HG03066 (cell line): Measurements from ENCODE around the gene RDM1.
"Not testable (repeated sequence)": the region's sequence is repeated elsewhere in the genome, so short reads cannot be mapped to it uniquely, and the experiment has no call there.

Experiments
- ATAC-seq: cut with Tn5 transposase; IDR thresholded peaks from one replicate; pipeline ENCODE4 v1.9.1; 2021; ENCODE audit warnings: low read depth; ENCODE audit not compliant: unreplicated experiment

The RDM1 gene

DNA sequence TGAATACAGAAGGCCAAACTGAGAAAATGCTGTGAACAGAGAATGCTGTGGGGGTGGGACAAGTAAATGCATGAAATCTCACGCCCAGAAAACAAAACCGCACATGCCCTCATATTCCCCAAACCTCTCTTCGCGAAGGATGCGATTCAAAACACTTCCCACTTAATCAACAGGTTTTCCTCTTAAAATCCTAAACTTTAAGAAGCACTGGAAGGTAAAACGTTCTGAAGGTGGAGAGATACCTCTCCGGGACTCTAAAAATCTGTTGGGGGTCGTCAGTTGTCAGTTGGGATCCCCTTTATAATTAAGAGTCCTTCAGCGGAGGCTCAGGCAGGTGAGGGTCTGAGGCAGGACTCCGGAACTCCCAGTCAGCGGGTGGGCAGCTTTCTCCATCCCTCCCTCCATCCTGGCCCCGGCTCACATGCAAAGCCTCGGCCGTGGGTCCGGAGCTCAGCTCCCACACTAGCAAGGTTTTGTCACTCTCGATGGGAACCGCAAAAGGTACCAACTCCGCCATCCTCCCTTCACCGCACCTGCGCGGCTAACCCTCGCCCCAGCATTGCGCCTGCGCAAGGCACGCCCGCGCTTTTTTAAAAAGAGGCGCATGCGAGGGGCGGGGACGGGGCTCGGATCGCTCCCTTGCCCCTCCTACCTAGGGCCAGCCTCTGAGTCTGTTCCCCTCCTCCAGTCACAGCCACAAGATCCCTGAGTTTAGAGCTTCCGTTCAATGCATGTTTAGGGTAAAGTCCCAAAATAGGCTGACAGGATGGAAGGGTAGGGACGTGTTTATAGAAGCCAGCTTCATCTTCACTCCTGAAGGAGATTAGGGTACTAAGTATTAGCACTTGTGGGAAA lies at the start of gene RDM1:
Gene RDM1, minus strand, starts transcription at position 563 of the 855 bp plus-strand sequence. Its CDS starts 46 bp downstream, at position 517.
- ATAC-seq: no peak

- no peak for ATAC-seq
Observed at GRCh38 chr17:35978346-35978745, 47.8 kb upstream of the RDM1 start.

DNA sequence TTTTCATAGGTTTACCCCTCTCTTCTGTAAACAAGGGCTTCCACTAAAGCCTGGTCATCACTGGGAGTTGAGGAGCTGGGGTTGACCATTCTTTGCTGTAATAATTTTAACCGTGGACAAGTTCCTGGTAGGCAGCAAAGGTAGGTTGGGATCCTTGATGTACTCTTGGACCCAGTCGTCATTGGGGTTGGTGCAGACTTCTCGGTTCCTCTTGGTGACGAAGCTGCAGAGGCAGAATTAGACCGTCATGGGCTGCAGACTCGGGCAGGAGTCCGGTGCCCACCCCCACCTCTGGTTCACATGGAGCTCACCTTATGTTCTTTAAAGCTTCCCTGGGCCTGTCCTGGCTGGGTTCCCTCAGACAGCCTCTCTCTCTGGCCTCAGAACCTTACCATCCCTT lies 46.9 kb upstream of the RDM1 start:
- no peak for ATAC-seq

GRCh38 chr17:35973333-35974260 lies 43.0 kb upstream of the RDM1 start:
- ATAC-seq: no peak

DNA sequence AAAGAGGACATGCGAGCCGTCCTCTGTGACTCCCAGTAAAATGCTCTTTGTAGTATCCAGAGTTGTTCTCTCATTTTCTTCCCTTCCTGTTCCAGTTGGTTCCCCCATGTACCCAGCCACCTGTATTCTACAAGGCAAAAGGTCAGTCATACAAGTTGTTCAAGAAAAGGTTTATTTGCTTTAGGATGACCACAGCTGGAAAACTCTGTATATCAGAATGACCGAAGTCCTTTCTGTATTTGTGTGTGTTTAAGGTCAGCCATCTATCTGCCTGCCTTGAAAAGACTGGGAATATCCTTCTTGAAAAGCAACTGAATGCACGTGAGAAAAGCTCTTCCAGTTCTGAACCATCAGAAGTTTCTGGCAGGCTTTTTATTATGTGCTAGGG lies 42.4 kb upstream of the RDM1 start:
- no peak for ATAC-seq

DNA sequence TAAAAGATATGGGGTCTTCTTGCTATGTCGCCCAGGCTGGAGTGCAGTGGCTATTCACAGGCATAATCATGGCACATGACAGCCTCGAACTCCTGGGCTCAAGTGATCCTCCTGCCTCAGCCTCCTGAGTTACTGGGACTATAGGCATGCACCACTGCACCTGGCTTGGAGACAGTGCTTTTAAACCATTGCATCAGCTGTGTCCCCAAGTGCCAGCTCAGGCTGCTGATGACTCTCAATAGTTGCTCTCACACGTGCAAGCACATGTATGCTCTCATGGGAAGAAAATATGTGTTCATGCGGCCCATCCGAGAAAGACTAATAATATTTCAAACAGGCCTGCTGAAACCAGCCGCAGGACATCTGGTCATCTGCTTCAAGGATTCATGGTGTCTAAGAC lies 42.0 kb upstream of the RDM1 start:
- ATAC-seq: no peak

- ATAC-seq: no peak
Observed at GRCh38 chr17:35972066-35972465, 41.5 kb upstream of the RDM1 start.

DNA sequence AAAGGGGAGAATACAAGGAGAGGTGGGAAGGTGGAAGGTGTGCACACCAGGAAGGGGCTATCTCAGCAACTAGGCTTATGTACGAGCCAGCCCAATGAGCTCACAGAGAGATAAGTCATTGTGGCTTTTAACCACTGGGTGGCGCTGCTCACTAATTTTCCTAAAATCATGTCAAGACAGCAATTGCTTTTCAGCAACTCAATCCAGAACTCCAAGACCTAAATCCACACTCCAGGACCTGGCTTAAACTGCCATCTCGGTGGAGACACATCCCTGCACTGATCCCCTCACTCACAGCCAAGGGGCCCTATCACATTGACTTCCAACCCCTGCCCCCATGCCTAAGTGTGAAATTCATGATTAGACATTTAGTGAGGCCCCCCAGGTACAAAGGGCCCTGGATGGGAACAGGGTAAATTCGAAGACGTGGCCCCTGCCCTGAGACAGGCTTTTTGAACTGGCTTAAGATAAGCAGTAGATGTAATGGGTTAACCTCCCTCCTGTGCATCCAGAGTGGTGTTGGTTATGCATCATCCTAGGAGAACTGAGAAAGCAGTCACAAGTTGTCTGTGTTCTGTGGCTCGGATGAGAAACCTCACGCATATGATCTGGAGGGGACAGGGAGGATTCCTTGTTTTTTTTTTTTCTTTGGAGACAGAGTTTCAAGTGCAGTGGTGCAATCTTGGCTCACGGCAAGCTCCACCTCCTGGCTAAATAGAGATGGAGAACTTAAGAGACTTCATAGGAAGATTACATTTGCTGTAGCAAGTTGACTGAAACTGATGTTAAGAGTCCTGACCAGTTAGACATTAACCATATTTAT lies 39.2 kb upstream of the RDM1 start:
- no peak for ATAC-seq

DNA sequence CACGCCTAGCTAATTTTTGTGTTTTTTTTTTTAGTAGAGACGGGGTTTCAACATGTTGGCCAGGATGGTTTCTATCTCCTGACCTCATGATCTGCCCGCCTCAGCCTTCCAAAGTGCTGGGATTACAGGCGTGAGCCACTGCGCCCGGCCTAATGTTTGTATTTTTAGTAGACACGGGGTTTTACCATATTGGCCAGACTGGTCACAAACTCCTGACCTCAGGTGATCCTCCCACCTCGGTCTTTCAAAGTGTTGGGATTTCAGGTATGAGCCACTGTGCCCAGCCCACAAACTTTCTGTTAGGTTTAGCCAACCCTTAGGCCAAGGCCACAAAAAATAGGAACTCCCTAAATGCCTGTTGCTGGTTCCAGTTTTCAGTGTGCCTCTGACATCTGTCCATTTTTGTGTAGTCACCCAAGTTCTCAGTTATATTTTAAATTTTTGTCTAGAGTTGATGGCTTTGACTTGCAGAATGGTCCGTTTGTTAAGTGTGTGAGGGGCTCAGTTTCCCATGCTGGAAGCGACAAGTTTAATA lies 38.0 kb upstream of the RDM1 start:
- ATAC-seq: no peak

- ATAC-seq: no peak
Observed at GRCh38 chr17:35965272-35965671, 34.7 kb upstream of the RDM1 start.

- no peak for ATAC-seq
Observed at GRCh38 chr17:35963663-35964062, 33.1 kb upstream of the RDM1 start.

DNA sequence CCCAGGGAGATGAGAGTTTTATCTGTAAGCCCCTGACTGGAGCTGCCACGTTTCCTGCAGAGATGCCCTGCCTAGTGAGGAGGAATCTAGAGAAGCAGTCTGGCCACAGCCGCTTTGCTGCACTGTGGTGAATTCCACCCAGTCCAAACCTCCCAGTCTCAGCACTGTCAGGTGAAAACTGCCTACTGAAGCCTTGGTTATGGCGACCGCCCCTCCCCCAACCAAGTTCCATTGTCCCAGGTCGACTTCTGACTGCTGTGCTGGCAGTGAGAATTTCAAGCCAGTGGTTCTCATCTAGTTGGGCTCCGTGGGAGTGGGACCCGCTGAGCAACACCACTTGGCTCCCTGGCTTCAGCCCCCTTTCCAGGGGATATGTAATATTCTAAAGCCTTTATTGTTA lies 23.1 kb upstream of the RDM1 start:
- no peak for ATAC-seq

DNA sequence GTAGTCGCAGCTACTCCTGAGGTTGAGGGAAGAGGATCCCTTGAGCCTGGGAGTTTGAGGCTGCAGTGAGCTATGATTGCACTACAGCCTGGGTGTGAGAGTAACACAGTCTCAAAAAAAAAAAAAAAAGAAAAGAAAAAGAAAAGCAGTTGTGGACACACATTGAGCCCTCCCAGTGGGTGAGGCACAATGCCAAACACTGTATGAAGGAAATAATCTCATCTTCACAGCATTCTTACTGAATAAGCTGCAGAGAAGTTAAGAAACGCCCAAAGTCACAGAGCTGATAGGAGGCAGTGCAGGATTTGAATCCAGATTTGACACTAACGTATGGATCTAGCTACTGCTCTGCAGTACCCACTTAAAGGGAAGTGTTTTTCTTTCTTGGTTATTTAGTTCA lies 18.8 kb upstream of the RDM1 start:
- ATAC-seq: no peak

GRCh38 chr17:35948092-35948491 lies 17.5 kb upstream of the RDM1 start:
- ATAC-seq: no peak

GRCh38 chr17:35947156-35947585 lies 16.6 kb upstream of the RDM1 start:
- ATAC-seq: no peak

- no peak for ATAC-seq
Observed at GRCh38 chr17:35944151-35944550, 13.6 kb upstream of the RDM1 start.

DNA sequence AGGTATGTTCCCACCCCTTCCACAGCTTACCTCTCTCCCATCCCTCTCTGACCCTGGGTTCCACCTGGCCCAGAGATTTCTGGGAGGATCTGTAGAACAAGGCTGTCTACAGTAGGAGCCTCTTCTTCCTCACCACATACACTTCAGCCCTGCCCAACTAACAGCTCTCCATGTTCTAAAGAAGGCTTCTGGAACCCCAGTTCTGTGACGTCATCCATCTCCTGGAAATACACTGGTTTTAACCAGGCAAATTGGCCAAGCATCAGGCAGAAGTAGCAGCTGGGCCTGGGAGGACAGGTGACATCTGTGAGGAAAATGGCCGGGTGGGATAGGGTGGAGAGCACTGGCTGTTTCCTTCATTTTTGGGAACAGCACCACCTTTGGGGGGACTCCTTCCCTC lies 13.0 kb upstream of the RDM1 start, which contains the start of gene LYZL6:
Gene LYZL6, minus strand, starts transcription at position 177 of the 400 bp plus-strand sequence. CDS start 4,357 bp downstream, outside the sequence.
- ATAC-seq: no peak

GRCh38 chr17:35942588-35943186 lies 12.1 kb upstream of the RDM1 start:
- ATAC-seq: no peak

DNA sequence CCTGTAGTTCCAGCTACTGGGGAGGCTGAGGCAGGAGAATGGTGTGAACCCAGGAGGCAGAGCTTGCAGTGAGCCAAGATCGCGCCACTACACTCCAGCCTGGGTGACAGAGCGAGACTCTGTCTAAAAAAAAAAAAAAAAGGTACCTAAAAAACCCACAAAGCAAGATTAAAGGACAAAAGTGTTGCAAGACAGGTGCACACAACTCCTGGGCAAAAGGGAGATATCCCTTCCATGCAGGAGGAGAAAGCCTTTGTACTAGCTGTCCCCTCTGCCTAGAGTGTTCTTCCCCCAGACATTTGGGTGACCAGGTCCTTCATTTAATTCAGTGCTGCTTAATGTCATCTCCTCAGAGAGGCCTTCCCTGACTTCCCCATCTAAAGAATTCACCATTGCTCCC lies 7.9 kb upstream of the RDM1 start:
- ATAC-seq: not testable (repeated sequence)

DNA sequence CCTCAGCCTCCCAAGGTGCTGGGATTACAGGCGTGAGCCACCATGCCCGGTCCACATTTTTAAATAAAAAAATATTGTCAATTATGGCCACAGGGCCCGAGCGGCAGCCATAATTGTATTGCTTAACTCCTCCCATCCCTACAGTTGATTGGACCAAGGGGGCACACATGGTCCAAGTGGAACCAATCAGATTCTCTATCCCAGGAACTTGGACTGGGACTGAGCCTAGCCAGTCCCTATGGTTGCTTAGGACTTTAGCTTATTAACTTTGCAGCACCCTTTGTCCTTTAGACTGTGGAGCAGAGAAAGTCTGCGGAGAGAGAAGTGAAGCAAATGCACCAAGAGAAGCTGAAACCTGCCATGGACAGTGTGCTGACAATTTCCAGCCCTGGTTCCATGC lies 5.5 kb upstream of the RDM1 start:
- ATAC-seq: no peak
